RWPE2 (cell line): ENCODE data around the gene TMEM178B.
"Not testable (repeated sequence)": the region's sequence is repeated elsewhere in the genome, so short reads cannot be mapped to it uniquely, and the experiment has no call there.

ENCODE experiments used
- ATAC-seq: fragments of 200-7000 bp; cut with Tn5 transposase; 3 replicates; pipeline ENCODE4 v1.9.1; 2021; ENCODE audit warnings: low read depth
- DNase-seq: peaks from one replicate; pipeline ENCODE4 v3.0.0-alpha.2; 2020; ENCODE audit warnings: low spot score
- H3K27ac ChIP-seq: fragments of 450-650 bp; 2 replicates; pipeline ENCODE4 v1.5.1; 2017; ENCODE audit warnings: mild to moderate bottlenecking; ENCODE audit not compliant: poor library complexity, severe bottlenecking
- H3K27me3 ChIP-seq: fragments of 250-450 bp; sonication (Bioruptor Pico); 2 replicates; pipeline ENCODE4 v1.5.1; 2021; ENCODE audit warnings: mild to moderate bottlenecking, moderate library complexity; ENCODE audit not compliant: insufficient read depth, poor library complexity, severe bottlenecking
- H3K36me3 ChIP-seq: fragments of 250-450 bp; sonication (Bioruptor Pico); 2 replicates; pipeline ENCODE4 v1.5.1; 2020; ENCODE audit warnings: low read depth, mild to moderate bottlenecking, moderate library complexity
- H3K4me1 ChIP-seq: fragments of 250-450 bp; sonication (Bioruptor Pico); 2 replicates; pipeline ENCODE4 v1.5.1; 2021; ENCODE audit warnings: mild to moderate bottlenecking, moderate library complexity; ENCODE audit not compliant: insufficient read depth, poor library complexity, severe bottlenecking
- H3K4me3 ChIP-seq: fragments of 250-450 bp; sonication (Bioruptor Pico); 2 replicates; pipeline ENCODE4 v1.5.1; 2021; ENCODE audit warnings: mild to moderate bottlenecking, moderate library complexity; ENCODE audit not compliant: severe bottlenecking
- H3K9me3 ChIP-seq: fragments of 250-450 bp; sonication (Bioruptor Pico); 2 replicates; pipeline ENCODE4 v1.5.1; 2021; ENCODE audit warnings: mild to moderate bottlenecking, moderate library complexity; ENCODE audit not compliant: severe bottlenecking
- CTCF ChIP-seq: fragments of 450-650 bp; IDR thresholded peaks from one replicate; pipeline ENCODE4 v1.5.1; 2017; ENCODE audit warnings: mild to moderate bottlenecking, moderate library complexity; ENCODE audit not compliant: poor library complexity, severe bottlenecking

Gene TMEM178B

GRCh38 chr7:141161550-141162535 lies 88.0 kb downstream of the TMEM178B start:
- no peak for TF ChIP-seq CTCF
- no peak for DNase-seq
- peaks cover 5% of the 10 kb centered on the region for H3K4me1 ChIP-seq

GRCh38 chr7:141165521-141165920 lies 91.7 kb downstream of the TMEM178B start:
- H3K27ac ChIP-seq, result no peak overlapping the region

More at GRCh38 chr7:141161550-141162535, 88.0 kb downstream of the TMEM178B start:
- Histone ChIP-seq H3K27me3 (no peaks in the 10 kb centered on the region), H3K9me3 (no peaks in the 10 kb centered on the region), H3K27ac (no peak overlapping the region), H3K4me3 (no peak overlapping the region), H3K36me3 (no peaks in the 10 kb centered on the region)
- no peak for ATAC-seq

GRCh38 chr7:141166926-141167325 lies 93.1 kb downstream of the TMEM178B start:
- DNase-seq (no peak), ATAC-seq (no peak)
- no peak overlapping the region for H3K27ac ChIP-seq
- H3K9me3 ChIP-seq, result no peaks in the 10 kb centered on the region
- no peaks in the 10 kb centered on the region for H3K4me1 ChIP-seq
- H3K4me3 ChIP-seq, result no peak overlapping the region
- H3K36me3 ChIP-seq, result no peaks in the 10 kb centered on the region
- H3K27me3 ChIP-seq, result no peaks in the 10 kb centered on the region
- no peak for TF ChIP-seq CTCF

More at GRCh38 chr7:141165521-141165920, 91.7 kb downstream of the TMEM178B start:
- H3K36me3 ChIP-seq, result no peaks in the 10 kb centered on the region
- no peak overlapping the region for H3K4me3 ChIP-seq
- no peaks in the 10 kb centered on the region for H3K4me1 ChIP-seq
- DNase-seq (no peak), ATAC-seq (no peak)
- H3K9me3 ChIP-seq, result no peaks in the 10 kb centered on the region
- H3K27me3 ChIP-seq, result no peaks in the 10 kb centered on the region
- no peak for TF ChIP-seq CTCF

GRCh38 chr7:141167381-141167964 lies 93.6 kb downstream of the TMEM178B start:
- Histone ChIP-seq H3K4me1 (no peaks in the 10 kb centered on the region), H3K36me3 (no peaks in the 10 kb centered on the region), H3K4me3 (no peak overlapping the region), H3K9me3 (no peaks in the 10 kb centered on the region), H3K27me3 (no peaks in the 10 kb centered on the region), H3K27ac (no peak overlapping the region)
- no peak for ATAC-seq
- no peak for TF ChIP-seq CTCF
- DNase-seq, result no peak

- not testable (repeated sequence) for H3K4me1 ChIP-seq, DNase-seq, H3K4me3 ChIP-seq, H3K36me3 ChIP-seq, H3K9me3 ChIP-seq, ATAC-seq, H3K27me3 ChIP-seq, H3K27ac ChIP-seq
These were observed 95.3 kb downstream of the TMEM178B start for GRCh38 chr7:141169157-141169556.

- not testable (repeated sequence) for H3K36me3 ChIP-seq, H3K9me3 ChIP-seq, ATAC-seq, H3K4me3 ChIP-seq, H3K27me3 ChIP-seq, DNase-seq, H3K4me1 ChIP-seq, H3K27ac ChIP-seq
These were observed 101.9 kb downstream of the TMEM178B start for GRCh38 chr7:141175728-141176127.

- not testable (repeated sequence) for H3K27ac ChIP-seq, H3K9me3 ChIP-seq, H3K4me1 ChIP-seq, H3K27me3 ChIP-seq, ATAC-seq, H3K4me3 ChIP-seq, H3K36me3 ChIP-seq, DNase-seq
These were observed 103.3 kb downstream of the TMEM178B start for GRCh38 chr7:141177120-141177519.
